ENCODE data around the gene ENO2.

Gene ENO2

GRCh38 chr12:6950811-6951540 is 36.6 kb downstream of the ENO2 start, which contains the start of gene PTPN6:
TSS of gene PTPN6 (plus strand) at chr12:6951356. CDS start at chr12:6951513, 157 bp downstream.
- DNase-seq, result peak; percentile 90

GRCh38 chr12:6951551-6952120 is 37.3 kb downstream of the ENO2 start:
- peak; percentile 55 for DNase-seq

- peak; percentile 61 for DNase-seq
Observed at GRCh38 chr12:6952121-6952862, 37.9 kb downstream of the ENO2 start.

GRCh38 chr12:6952863-6953441 is 38.6 kb downstream of the ENO2 start:
- DNase-seq, result peak; percentile 49

- DNase-seq, result peak; percentile 93
Observed at GRCh38 chr12:6953442-6954315, 39.3 kb downstream of the ENO2 start.

- DNase-seq, result no peak
Observed at GRCh38 chr12:6954316-6955107, 40.1 kb downstream of the ENO2 start.

GRCh38 chr12:6955108-6956020 is 41.0 kb downstream of the ENO2 start:
- DNase-seq, result no peak

- peak; percentile 62 for DNase-seq
Observed at GRCh38 chr12:6956021-6956727, 41.8 kb downstream of the ENO2 start.

GRCh38 chr12:6957151-6957701 is 42.8 kb downstream of the ENO2 start:
- DNase-seq, result no peak

GRCh38 chr12:6957741-6958608 is 43.6 kb downstream of the ENO2 start:
- DNase-seq, result no peak

GRCh38 chr12:6958609-6959057 is 44.3 kb downstream of the ENO2 start:
- DNase-seq, result no peak

- peak; percentile 73 for DNase-seq
Observed at GRCh38 chr12:6959058-6959804, 44.9 kb downstream of the ENO2 start.

GRCh38 chr12:6959805-6960592 is 45.6 kb downstream of the ENO2 start:
- no peak for DNase-seq

GRCh38 chr12:6960593-6961277 is 46.4 kb downstream of the ENO2 start:
- peak; percentile 76 for DNase-seq

- peak; percentile 94 for DNase-seq
Observed at GRCh38 chr12:6961278-6961694, 46.9 kb downstream of the ENO2 start.

GRCh38 chr12:6961695-6962284 is 47.4 kb downstream of the ENO2 start:
- DNase-seq, result peak; percentile 95
